NOMO-1 treated with dmso at 0.1 percent for 144 hours (cell line): ENCODE measurements around the gene NTSR1.

Source experiments
- DNase-seq: peaks from one replicate; lab custom pipeline; 2025; ENCODE audit not compliant: unreplicated experiment; lab: John Stamatoyannopoulos, UW

The NTSR1 gene

DNA sequence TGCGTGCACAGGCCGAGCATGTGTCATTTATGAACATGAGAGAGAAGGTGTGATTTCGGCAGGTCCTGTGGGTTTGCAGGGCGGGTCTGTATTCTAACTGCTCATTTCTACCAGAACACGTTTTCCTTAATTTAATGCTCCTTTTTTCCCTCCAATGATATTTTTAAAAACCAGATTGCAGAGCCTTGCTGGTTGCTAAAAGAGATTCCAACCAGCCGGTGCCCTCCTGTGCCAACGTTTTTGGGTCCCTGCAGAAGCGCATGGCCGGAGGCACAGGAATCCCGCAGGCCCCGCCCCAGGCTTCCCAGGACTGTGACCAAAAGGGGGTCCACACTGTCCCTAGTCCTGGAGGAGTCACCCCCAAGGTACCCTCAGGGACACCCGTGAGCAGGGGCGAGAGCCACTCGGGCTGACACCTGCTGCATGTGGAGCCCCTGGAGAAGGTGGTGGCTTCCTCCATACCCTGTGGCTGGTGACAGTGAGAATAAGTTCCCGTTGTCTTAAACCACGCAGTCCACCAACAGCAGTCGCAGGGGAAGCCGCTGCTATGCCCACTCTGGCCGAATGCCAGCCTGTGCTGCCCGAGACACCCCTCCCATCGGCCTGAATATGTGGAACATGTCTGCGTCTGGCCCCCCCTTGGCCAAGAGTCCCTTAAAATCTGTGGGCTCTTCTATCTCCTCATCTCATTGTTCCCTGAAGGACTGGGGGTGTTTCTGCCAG, 15.7 kb upstream of the NTSR1 start:
- DNase-seq: no peak

DNA sequence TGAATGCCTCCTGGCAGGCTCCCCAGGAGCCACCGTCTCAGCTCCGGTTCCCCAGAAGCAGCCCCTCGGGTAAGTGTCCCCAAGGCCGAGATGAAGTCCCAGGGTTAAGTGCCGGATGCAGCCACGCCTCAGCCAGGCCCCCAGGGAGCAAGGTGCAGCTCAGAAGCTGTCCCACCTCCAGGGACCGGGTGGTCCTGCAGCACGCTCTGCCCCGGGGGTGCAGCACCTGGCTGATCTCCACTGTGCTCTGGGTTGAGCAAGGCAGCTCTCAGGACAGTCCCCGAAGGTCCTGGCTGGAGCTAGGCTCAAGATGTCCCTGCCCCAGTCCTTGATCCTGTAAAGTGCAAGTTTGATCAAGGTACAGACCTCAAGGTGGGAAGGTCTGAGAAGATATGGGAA, 15.1 kb upstream of the NTSR1 start:
- no peak for DNase-seq

DNA sequence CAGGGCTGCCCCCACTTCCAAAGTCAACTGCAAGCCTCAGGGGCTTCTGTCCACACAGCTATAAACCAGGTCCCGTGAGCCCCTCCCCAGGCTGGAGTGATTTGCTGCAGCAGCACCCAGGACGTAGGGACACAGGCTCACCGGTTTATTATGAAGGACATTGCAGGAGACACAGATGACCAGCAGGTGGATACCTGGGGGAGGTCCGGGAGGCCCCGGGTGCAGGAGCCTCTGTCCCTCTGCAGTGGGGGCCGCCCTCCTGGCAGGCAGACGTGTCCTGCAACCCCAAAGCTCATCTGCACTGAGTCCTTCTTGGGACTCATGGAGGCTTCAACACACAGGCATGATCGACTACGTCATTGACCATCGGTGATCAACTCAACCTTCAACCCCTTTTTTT, 14.5 kb upstream of the NTSR1 start:
- DNase-seq: no peak

DNA sequence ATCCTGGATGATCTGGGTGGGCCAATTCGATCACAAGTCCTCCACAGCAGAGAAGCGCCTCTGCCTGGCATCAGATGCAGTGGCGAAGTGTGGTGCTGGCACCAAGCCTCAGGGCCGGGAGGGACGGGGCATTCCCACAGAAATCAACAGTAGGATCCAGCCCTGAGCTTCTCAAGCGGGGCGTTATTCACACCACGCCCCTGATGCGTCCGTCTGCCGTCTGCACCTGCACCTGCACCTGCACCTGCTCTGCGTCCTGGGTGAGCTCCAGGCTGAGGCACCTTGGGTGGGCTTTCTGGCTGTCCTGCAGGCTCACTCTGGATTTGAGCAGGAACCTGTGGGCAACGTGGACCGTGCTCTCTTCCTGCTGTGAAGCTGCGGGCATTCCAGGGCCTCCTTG, 13.8 kb upstream of the NTSR1 start:
- no peak for DNase-seq

DNA sequence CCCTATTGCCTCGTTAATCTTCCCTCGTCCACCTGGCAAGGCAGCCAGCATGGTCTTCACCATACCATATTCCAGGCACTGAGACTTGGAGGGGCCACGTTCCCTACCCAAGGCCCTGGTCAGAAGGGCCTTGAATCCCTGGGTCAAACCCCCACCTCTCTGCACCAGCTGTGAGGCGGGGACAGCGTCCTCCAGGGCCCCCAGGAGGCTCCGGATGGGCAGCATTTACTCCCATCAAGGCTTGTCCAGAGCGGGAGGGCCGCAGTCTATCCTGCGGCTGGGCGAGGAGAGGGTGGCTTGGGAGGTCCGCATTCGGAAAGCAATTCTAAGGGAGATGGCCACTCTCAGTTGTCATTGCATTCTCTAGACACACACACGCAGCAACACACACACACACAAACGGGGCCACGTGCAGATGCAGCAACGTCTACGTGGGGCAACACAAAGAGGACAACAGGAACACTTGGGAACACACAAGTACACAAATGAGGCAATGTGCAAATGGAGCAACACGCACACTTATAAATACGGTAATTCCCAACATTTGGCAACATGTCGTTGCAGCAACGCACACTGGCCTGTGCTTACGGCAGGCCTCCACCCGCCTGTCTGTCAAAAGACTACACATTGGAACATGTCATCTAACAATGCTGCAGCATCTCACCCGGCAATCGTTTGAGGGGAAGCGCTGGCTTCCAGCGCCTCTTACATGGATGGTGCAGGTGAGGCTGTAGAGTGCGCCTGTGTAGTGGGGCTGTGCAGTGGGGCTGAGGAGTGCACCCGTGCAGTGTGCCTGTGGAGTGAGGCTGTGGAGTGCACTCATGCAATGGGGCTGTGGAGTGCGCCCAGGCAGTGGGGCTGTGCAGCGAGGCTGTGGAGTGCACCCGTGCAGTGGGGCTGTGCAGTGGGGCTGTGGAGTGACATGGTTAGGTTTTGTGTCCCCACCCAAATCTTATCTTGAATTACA, 12.9 kb upstream of the NTSR1 start:
- no peak for DNase-seq

DNA sequence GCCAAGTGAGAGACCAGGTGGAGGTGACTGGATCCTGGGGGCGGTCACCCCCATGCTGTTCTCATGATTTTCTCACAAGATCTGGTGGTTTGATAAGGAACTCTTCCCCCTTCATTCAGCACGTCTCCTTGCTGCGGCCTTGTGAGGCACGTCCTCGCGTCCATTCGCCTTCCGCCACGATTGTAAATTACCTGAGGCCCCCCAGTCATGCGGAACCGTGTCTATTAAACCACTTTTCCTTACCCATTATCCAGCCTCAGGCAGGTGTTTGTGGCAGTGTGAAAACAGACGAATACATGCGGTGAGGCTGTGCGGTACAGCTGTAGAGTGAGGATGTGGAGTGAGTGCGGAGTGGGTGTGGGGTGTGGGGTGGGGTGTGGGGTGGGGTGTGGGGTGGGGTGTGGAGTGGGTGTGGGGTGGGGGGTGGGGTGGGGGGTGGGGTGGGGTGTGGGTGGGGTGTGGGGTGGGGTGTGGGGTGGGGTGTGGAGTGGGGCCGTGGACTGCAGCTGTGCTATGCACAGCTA, 12.1 kb upstream of the NTSR1 start:
- no peak for DNase-seq

DNA sequence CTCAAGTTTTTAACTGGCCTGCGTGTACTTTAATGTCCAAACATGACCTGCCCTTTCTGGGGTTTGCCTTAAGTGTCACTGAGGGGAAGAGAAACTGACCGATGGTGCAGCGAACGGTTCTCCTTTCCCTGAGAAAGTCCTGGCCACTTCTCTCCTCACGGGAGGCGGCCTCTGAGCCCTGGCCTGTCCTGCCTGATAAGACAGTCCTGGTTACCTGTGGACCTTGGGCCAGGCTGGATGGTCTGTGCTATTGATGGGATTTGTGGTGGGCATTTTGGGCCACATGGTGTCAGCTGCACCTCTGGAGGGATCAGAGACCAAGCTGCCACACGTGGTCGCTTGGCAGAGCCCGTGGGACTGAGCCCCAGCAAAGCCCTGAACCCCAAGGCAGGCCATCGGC, 11.6 kb upstream of the NTSR1 start:
- DNase-seq: no peak

DNA sequence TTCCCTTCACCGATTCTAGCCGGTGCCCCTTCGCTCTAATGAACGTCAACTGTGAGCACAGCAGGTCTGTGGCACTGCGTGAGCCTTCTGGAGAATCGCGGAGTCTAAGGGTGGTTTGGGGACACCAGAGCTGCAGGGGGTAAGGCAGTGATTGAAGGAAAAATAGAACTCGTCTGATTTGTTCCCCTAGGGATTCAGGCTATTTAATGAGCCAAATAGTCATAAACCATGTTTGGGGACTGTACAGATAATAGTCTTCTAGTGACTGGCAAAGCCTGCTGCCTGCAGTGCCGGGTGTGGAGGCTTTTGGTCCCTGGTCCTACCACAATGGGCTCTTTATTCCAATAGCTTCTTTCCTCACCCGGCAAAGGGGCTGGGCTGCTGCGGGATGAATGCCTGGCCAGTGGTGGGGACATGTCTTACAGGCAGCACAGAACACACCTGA, 11.1 kb upstream of the NTSR1 start:
- DNase-seq: no peak

DNA sequence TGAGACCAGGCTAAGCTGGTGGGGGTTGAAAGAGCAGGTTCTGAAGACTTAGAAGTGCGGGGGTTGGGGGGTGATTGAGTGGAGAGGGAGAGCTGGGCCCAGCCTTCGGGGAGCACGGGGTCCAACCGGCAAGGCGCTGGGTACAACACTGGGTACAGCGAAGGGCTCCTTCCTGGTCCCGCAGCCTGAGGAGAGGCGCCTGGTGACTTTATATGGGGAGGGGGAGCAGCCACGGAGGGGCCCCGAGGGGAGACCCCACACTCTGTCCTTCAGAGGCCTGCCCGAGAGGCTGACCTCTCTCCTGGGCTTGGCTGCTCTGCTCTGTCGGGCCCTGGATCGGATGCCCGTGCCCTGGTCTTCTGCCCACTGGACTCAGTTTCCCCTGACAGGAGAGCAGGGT, 10.4 kb upstream of the NTSR1 start:
- DNase-seq: no peak

DNA sequence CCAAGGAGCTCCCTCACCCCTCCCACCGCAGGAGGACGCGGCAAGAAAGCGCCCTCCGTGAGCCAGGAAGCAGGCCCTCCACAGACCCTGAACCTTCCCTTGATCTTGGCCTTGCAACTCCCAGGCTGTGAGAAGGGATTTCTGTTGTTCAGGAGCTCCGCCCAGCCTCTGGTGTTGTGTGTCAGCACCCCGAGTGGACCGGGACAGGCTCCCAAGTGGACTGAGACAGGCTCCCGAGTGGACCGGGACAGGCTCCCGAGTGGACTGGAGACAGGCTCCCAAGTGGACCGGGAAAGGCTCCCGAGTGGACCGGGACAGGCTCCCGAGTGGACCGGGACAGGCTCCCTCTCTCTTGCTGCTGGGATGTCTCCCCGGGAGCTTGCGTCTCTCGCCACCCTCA, 9.3 kb upstream of the NTSR1 start:
- DNase-seq: no peak

DNA sequence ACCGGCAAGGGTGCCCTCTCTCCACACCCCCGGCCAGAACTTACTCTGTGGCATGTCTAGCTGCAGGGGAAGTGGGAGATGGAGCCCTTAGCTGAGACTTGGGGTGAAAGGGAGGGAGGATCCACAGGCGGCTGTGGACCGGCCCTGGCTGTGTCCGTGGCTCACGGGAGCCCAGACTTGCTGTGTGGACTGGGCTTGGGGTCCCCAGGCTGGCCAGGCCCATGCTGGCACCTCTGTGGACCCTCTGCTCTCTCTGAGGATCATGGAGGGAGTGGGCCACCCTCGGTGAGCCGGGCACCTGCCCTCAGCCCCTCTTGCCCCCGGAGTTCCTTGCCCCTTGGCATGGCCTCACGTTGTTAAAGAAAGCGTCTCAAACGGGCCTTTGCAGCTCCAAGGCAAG, 8.9 kb upstream of the NTSR1 start:
- DNase-seq: no peak

DNA sequence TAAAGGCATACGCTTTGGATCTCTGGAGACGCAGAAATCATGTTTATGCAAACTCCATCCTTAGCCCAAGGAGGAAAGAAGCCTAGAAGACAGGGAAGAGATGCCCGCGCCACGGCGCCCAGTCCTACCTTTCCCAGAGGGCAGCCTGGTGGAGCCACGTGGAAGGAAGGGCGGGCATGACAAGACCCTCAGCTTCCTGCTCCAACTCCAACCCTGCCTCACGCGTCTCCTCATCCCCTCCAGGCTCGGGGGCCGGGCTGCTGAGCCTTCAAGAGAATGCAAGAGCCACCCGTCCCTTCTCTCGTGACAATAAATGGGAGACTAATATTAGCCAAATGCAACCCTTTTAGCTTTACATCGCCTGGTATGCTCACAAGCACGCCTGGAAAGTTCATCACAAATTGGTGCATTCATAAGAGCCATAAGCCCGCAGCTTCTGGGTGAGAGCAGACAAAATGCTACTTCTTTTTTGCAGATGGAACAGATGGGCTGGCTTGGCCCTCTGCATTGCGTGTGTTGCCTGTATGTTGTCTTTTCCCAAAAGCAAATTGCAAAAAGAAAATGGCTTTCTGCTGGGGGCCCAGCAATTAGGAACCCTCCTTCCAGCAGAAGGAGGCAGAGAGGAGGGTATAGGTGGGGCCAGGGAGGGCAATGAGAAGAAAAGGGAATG, 8.2 kb upstream of the NTSR1 start:
- DNase-seq: no peak

DNA sequence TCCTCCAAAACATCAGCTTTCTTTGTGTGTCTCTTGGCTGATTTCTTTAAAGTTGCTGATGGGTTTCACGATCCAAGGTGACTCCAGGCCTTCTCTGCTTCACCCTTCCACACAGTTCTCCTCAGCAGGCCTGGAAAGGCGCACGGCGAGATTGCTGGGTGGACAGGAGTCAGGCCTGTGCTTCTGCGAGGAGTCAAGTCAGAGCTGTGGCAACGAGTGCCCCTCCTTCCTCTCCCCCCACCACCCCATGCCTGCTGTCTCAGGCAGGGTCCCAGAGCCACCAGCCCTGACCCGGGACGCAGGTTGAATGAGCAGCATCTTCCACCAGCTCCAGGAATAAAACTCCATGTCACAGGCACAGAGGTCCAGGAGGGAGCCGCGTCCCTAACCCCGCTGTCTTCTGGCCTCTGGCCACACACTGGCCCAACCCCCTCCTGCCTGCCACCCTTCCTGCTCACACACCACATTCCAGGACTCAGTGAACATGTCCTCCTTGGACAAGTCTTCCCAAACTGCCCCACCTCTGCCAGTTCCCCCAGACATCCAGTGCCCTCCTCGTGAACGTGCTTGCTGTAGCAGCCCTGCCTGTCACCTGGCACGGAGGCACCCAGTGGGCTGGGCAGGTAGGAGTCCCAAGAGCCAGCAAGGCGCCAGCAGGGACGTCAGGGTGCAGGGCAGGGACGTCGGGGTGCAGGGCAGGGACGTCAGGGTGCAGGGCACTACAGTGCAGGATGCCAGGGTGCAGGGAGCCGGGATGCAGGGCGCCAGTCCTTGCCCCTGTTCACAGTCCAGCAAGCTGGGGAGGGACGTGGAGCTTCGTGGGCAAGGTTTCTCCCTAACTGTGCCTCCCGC, 7.2 kb upstream of the NTSR1 start:
- no peak for DNase-seq

DNA sequence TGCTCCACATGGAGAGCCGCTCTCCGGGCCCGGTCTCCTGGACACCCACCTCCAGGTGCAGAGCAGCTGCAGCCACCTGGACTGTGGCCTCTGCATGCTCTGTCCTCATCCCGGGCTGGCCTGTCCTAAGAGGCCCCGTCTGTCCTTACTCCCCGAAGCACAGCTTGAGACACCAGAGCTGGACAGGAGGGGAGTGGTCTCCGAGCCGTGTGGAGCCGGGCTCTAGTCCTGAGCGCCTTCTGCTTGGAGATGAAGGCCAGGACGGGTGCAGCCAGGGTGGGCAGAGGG, 6.7 kb upstream of the NTSR1 start:
- no peak for DNase-seq

DNA sequence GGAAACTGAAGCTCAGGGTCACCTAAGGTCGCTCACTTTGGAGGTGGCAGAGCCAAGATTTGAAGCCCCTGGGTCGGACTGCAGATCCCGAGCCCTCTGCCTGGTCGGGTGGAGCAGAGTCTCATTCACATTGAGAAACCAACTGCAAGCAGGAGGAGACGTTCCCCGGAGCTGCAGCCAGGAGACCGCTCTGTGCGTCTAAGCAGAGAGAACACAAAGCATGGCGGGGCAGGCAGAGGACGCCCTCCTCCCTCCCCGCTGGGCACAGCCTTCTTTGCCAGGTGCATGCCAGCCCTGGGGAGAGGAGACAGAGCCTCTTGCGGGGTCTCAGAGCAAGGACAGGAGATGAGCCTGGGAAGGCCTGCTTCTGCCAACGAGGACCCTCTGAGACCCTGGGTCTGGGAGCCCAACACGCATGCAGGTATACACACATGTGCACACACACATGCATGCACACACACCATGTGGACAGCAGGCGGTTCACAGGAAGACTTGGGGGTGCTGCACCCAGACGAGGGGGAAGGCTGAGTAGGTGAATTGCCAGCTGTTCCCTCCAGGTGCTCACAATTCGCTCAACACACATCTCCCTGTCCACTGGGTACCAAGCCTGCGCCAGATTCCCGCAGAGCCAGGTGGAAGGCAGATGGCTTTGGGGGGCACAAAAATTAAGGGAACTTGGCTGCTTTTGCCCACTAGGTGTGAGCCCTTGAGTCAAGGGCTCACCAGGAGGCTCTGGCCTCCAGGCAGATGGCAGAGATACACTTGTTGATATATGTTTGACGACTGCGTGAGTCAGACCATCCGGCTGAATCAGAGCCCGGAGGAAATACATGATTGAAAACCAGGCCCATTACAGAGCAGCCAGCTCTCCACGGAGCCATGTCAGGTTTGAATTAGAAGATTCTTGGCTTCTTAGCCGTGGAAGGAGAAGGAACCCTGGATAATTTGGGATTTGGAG, 5.5 kb upstream of the NTSR1 start:
- DNase-seq: peak; percentile 37

DNA sequence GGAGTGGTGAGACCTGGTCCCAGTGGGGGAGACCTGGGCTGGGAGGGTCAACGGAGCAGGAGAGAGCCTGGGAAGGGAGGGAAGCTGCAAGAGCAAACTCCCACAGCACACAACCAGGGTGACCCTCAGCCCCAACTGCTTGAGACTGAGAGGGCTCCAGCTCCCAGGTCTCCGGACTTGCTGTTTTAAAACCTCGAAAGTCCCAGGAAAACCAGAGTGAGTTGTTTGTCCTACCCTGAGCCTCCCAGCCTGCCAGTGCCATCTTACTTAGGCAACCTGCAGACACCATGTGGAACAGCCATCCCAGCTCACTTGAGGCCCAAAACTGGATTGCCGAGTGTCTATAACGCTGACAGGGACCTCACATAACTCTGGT, 4.8 kb upstream of the NTSR1 start:
- DNase-seq: no peak

DNA sequence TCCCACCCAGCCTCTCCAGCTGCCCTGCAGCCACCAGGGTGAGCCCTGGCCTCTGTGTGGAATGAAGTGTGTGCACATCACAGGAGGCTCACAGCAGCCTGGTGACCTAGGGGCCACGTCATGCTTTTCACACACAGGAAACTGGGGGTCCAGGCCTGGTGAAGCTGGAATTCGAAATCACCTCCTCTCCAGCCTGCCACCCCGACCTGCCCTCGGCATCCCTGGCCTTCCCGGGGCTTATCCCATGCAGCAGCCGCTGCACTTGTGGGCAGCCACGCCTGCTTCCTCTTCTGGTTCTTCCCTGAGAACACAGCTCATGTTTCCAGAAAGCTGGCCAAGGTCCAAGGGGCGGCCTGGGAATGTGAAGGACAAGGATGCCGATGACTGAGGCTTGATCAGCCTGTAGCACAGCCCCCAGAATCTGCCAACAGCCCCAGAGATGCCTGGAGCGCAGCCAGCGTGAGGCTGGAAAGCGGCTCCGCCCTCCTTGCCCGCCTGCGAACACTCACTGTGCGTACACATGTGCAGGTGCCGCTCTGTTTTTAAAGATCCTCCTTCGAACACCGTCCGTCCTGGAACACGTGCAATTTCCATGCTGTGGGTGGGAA, 4.2 kb upstream of the NTSR1 start:
- no peak for DNase-seq

DNA sequence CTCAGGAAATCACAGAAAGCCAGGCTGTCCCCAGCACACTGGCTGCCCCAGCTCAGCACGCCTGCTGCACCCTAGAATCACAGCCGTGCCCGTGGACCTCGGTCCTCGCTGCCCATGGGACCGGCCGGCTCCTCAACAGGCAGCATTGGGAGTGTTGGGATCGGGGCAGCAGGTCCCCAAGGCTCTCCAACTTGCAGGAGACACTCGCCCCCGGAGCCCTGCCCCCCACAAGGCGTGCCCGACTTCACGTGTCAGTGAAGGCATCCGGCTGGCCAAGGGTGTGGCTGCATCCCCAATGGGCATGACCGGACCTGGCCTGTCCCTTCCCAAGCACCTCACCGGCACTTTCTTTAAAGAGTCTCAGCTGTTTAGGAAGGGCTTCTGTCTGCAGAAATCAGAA, 3.0 kb upstream of the NTSR1 start:
- no peak for DNase-seq

DNA sequence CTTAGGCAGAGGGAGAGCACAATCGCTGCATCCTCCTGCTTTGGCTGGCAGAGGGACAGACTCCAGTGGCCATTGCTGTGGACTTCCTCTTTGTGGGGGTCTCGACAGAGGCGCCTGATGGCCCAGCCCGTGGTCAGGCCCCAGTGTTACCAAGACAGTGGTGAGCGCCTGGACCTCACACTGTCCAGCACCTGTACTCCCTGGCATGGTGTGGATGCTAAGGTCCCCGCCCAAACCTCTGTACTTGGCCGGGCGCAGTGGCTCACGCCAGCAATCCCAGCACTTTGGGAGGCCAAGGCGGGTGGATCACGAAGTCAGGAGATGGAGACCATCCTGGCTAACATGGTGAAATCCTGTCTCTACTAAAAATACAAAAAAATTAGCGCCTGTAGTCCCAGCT, 2.3 kb upstream of the NTSR1 start:
- no peak for DNase-seq
